Keratinocyte (primary cell): ENCODE data around the gene FHIT. TPM values are rescaled to one million over a fixed set of nuclear protein-coding genes. Genes with fewer than 3 reads are reported as not detected.

Experiments
- DNase-seq: peaks from one replicate; pipeline ENCODE4 v3.0.0-alpha.2; 2011; ENCODE audit warnings: low read depth, missing footprints, low spot score
- FAIRE-seq: peaks from 2 replicates; lab custom pipeline; 2011; peaks lifted over from hg19 to GRCh38; lab: Jason Lieb, UNC
- H2AFZ ChIP-seq: 2 replicates; pipeline ENCODE4 v1.6.0; 2012; ENCODE audit warnings: low read length, control low read depth, inconsistent platforms; ENCODE audit not compliant: control insufficient read depth
- H3K27ac ChIP-seq: 2 replicates; pipeline ENCODE4 v1.5.1; 2011; ENCODE audit warnings: low read length; ENCODE audit not compliant: control insufficient read depth, insufficient read depth
- H3K27me3 ChIP-seq: 3 replicates; pipeline ENCODE4 v1.6.0; 2011; ENCODE audit warnings: low read length; ENCODE audit not compliant: control insufficient read depth, insufficient read depth; ENCODE audit errors: extremely low read depth
- H3K36me3 ChIP-seq, 2 experiments: 2 replicates in 1 of 2; 3 replicates in 1 of 2; pipeline ENCODE4 v1.5.1; 2011; ENCODE audit warnings: low read length in 2 of 2, mild to moderate bottlenecking in 1 of 2; ENCODE audit not compliant: control insufficient read depth in 2 of 2, insufficient read depth in 2 of 2; ENCODE audit errors: extremely low read depth in 1 of 2
- H3K4me1 ChIP-seq: 3 replicates; pipeline ENCODE4 v1.5.1; 2011; ENCODE audit warnings: low read length; ENCODE audit not compliant: control insufficient read depth, insufficient read depth; ENCODE audit errors: extremely low read depth
- H3K4me2 ChIP-seq: 3 replicates; pipeline ENCODE4 v1.6.0; 2011; ENCODE audit warnings: low read depth, low read length; ENCODE audit not compliant: control insufficient read depth, insufficient read depth; ENCODE audit errors: extremely low read depth
- H3K4me3 ChIP-seq, 3 experiments: fragments of 200-600 bp in 1 of 3; sonication (generic) in 1 of 3; 2 replicates in 2 of 3; 3 replicates in 1 of 3; pipeline ENCODE4 v1.5.1; 2011 to 2016; ENCODE audit warnings: low read length in 3 of 3, mild to moderate bottlenecking in 3 of 3, control low read depth in 2 of 3, inconsistent platforms in 1 of 3, low read depth in 1 of 3, mixed read lengths in 1 of 3, mixed run types in 1 of 3, moderate library complexity in 1 of 3; ENCODE audit not compliant: control insufficient read depth in 2 of 3, insufficient read depth in 2 of 3; ENCODE audit errors: extremely low read depth in 1 of 3
- H3K79me2 ChIP-seq: 2 replicates; pipeline ENCODE4 v1.6.0; 2012; ENCODE audit warnings: low read length; ENCODE audit not compliant: control insufficient read depth, insufficient read depth
- H3K9ac ChIP-seq: 3 replicates; pipeline ENCODE4 v1.6.0; 2011; ENCODE audit warnings: low read length; ENCODE audit not compliant: control insufficient read depth, insufficient read depth; ENCODE audit errors: extremely low read depth
- H3K9me1 ChIP-seq: 3 replicates; pipeline ENCODE4 v1.6.0; 2011; ENCODE audit warnings: low read length; ENCODE audit not compliant: control insufficient read depth, insufficient read depth; ENCODE audit errors: extremely low read depth
- H3K9me3 ChIP-seq: 2 replicates; pipeline ENCODE4 v1.5.1; 2012; ENCODE audit warnings: low read depth, low read length; ENCODE audit not compliant: control insufficient read depth
- H4K20me1 ChIP-seq: 3 replicates; pipeline ENCODE4 v1.6.0; 2011; ENCODE audit warnings: low read length; ENCODE audit not compliant: control insufficient read depth, insufficient read depth; ENCODE audit errors: extremely low read depth
- CTCF ChIP-seq, 3 experiments: IDR thresholded peaks in 1 of 3; conservative IDR thresholded peaks in 1 of 3; optimal IDR thresholded peaks in 1 of 3; 2 replicates in 2 of 3; 3 replicates in 1 of 3; pipeline versions ENCODE3 to v1.5.1; 2011; ENCODE audit warnings: low read length in 3 of 3, mild to moderate bottlenecking in 3 of 3, moderate library complexity in 2 of 3, control low read depth in 1 of 3, inconsistent platforms in 1 of 3; ENCODE audit not compliant: insufficient read depth in 2 of 3; ENCODE audit errors: extremely low read depth in 1 of 3
- EZH2 ChIP-seq: IDR thresholded peaks from one replicate; pipeline ENCODE4 v1.6.1; 2012; ENCODE audit warnings: inconsistent platforms, mild to moderate bottlenecking, low read length, moderate library complexity
- dilution Hi-C: fragments of 300-500 bp; cut with MboI; formaldehyde crosslinking; loops from one replicate; pipeline ENCODE4 v1.7.0; 2020; ENCODE audit warnings: low sequenced_read_pairs; ENCODE audit not compliant: extremely low pct_ligation_motif_present
- polyA plus RNA-seq, 5 experiments: library from polyadenylated mRNA; depleted of rRNA in 3 of 5; stranded (reverse) in 3 of 5; stranded (forward) in 1 of 5; unstranded in 1 of 5; fragments of >200 nt; gene quantifications; 1 replicate in 1 of 5; 2 replicates in 3 of 5; 3 replicates in 1 of 5; pipeline versions ENCODE4 v1.2.1 to v1.2.3, GENCODE V29; 2011 to 2012; ENCODE audit warnings: missing spikeins in 2 of 5, low read depth in 1 of 5, low replicate concordance in 1 of 5

The FHIT gene
- polyA plus RNA-seq, 1 donor (not counting 4 experiments of a cell fraction or from before 2014, with no cell fraction given) = 2.2 TPM

- DNase-seq (no peak), FAIRE-seq (no peak)
- Histone ChIP-seq H3K9ac (no peak overlapping the region), H3K27ac (no peak overlapping the region), H3K36me3 (no peaks in the 10 kb centered on the region), H3K79me2 (no peaks in the 10 kb centered on the region), H4K20me1 (no peaks in the 10 kb centered on the region), H3K4me2 (no peak overlapping the region), H3K4me1 (no peaks in the 10 kb centered on the region), H3K27me3 (no peaks in the 10 kb centered on the region), H3K4me3 (no peak overlapping the region), H2AFZ (no peak overlapping the region), H3K9me1 (no peaks in the 10 kb centered on the region), H3K9me3 (no peaks in the 10 kb centered on the region)
- TF ChIP-seq CTCF (optimal IDR thresholded peaks at IDR 0.05 in 1 of 3, IDR thresholded peaks at IDR 0.05 in 1 of 3, conservative IDR thresholded peaks at IDR 0.05 in 1 of 3; ENCODE audit: extremely low read depth in 1 of 3, insufficient read depth in 2 of 3, low read length in 3 of 3) (no peak), EZH2 (no peak)
- dilution Hi-C loops = no loop called here
Measured at GRCh38 chr3:60456180-60456579, 795.1 kb downstream of the FHIT start.

DNA sequence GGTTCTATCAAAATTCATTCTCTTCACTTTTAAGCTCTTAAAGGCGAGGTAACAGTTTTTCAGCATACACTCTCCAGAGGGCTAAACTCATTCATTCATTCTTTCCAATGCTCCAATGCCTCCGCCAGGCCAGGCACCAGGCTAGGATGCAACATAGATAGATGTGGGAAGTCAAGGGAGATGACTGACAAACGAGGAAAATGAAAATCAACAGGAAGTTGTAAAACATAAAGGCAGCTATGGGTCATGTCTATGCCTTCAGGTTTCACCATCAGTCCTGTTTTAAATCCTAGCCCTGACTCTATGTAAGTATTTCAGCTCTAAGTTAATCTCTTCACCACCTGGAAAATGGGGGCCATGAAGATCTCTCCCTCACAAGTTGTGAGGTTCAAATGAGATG is 797.9 kb downstream of the FHIT start:
- H2AFZ ChIP-seq = no peak overlapping the region
- no peaks in the 10 kb centered on the region for H3K9me3 ChIP-seq
- dilution Hi-C loops = no loop called here
- no peak for FAIRE-seq
- H3K27me3 ChIP-seq = no peaks in the 10 kb centered on the region
- DNase-seq = no peak
- H3K27ac ChIP-seq = no peak overlapping the region
- H3K9me1 ChIP-seq = no peaks in the 10 kb centered on the region
- H3K4me2 ChIP-seq = no peak overlapping the region
- no peak overlapping the region for H3K9ac ChIP-seq
- H3K4me3 ChIP-seq = no peak overlapping the region
- no peaks in the 10 kb centered on the region for H3K36me3 ChIP-seq
- TF ChIP-seq EZH2 (no peak), CTCF (optimal IDR thresholded peaks at IDR 0.05 in 1 of 3, IDR thresholded peaks at IDR 0.05 in 1 of 3, conservative IDR thresholded peaks at IDR 0.05 in 1 of 3; ENCODE audit: extremely low read depth in 1 of 3, insufficient read depth in 2 of 3, low read length in 3 of 3) (no peak)
- no peaks in the 10 kb centered on the region for H3K79me2 ChIP-seq
- no peaks in the 10 kb centered on the region for H3K4me1 ChIP-seq
- H4K20me1 ChIP-seq = no peaks in the 10 kb centered on the region
